Tibial artery (tissue), 4 donors: ENCODE measurements around the gene LNX2.

Experiments
- DNase-seq, 2 donors: peaks; one replicate each; pipeline ENCODE4 v3.0.0-alpha.2; 2019
- H3K27ac ChIP-seq, 2 donors: fragments of 200-600 bp; sonication (generic) in 1 of 2; 1 replicate in 1 of 2; 2 replicates in 1 of 2; pipeline ENCODE4 v1.5.1; 2018 to 2019; ENCODE audit warnings: mild to moderate bottlenecking in 1 of 2
- H3K27me3 ChIP-seq, 2 donors: fragments of 200-600 bp; sonication (generic) in 1 of 2; one replicate each; pipeline versions ENCODE4 v1.5.1 to v1.6.0; 2016 to 2019
- H3K36me3 ChIP-seq, 3 donors: fragments of 200-600 bp; sonication (generic) in 2 of 3; one replicate each; pipeline ENCODE4 v1.5.1; 2016 to 2019; ENCODE audit warnings: mild to moderate bottlenecking in 2 of 3
- H3K4me1 ChIP-seq, 4 donors: fragments of 200-600 bp; sonication (generic) in 2 of 4; 1 replicate in 3 of 4; 2 replicates in 1 of 4; pipeline ENCODE4 v1.5.1; 2016 to 2019
- H3K4me3 ChIP-seq, 2 donors: fragments of 200-600 bp; sonication (generic) in 1 of 2; 1 replicate in 1 of 2; 2 replicates in 1 of 2; pipeline ENCODE4 v1.5.1; 2018 to 2019; ENCODE audit warnings: mild to moderate bottlenecking in 2 of 2
- H3K9me3 ChIP-seq, 3 donors: fragments of 200-600 bp; sonication (generic) in 1 of 3; one replicate each; pipeline ENCODE4 v1.5.1; 2016 to 2019
- intact Hi-C: fragments of 100-400 bp; cut with DNase I; formaldehyde crosslinking; loops from one replicate; pipeline ENCODE4 v1.15.0; 2023; ENCODE audit warnings: low total_unique reads
- TF ChIP-seq, protein P1 (sequence below), 2 experiments: fragments of 200-600 bp in 1 of 2; fragments of 450-650 bp in 1 of 2; IDR thresholded peaks; one replicate each; pipeline ENCODE4 v1.5.1; 2017 to 2019; ENCODE audit warnings: antibody characterized with exemption in 2 of 2, mild to moderate bottlenecking in 1 of 2, moderate library complexity in 1 of 2

Gene LNX2

GRCh38 chr13:27600711-27601110 is 19.6 kb downstream of the LNX2 start:
- Histone ChIP-seq H3K4me1 (peaks cover 0 to 17% (median 3%) of the 10 kb centered on the region in 4 donors), H3K36me3 (no peaks in the 10 kb centered on the region), H3K27ac (no peak overlapping the region), H3K9me3 (no peaks in the 10 kb centered on the region), H3K27me3 (no peaks in the 10 kb centered on the region), H3K4me3 (no peak overlapping the region)
- intact Hi-C loops: no loop called here
- no peak for DNase-seq
- TF ChIP-seq, protein P1, sequence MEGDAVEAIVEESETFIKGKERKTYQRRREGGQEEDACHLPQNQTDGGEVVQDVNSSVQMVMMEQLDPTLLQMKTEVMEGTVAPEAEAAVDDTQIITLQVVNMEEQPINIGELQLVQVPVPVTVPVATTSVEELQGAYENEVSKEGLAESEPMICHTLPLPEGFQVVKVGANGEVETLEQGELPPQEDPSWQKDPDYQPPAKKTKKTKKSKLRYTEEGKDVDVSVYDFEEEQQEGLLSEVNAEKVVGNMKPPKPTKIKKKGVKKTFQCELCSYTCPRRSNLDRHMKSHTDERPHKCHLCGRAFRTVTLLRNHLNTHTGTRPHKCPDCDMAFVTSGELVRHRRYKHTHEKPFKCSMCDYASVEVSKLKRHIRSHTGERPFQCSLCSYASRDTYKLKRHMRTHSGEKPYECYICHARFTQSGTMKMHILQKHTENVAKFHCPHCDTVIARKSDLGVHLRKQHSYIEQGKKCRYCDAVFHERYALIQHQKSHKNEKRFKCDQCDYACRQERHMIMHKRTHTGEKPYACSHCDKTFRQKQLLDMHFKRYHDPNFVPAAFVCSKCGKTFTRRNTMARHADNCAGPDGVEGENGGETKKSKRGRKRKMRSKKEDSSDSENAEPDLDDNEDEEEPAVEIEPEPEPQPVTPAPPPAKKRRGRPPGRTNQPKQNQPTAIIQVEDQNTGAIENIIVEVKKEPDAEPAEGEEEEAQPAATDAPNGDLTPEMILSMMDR (IDR thresholded peaks at IDR 0.05): no peak

DNA sequence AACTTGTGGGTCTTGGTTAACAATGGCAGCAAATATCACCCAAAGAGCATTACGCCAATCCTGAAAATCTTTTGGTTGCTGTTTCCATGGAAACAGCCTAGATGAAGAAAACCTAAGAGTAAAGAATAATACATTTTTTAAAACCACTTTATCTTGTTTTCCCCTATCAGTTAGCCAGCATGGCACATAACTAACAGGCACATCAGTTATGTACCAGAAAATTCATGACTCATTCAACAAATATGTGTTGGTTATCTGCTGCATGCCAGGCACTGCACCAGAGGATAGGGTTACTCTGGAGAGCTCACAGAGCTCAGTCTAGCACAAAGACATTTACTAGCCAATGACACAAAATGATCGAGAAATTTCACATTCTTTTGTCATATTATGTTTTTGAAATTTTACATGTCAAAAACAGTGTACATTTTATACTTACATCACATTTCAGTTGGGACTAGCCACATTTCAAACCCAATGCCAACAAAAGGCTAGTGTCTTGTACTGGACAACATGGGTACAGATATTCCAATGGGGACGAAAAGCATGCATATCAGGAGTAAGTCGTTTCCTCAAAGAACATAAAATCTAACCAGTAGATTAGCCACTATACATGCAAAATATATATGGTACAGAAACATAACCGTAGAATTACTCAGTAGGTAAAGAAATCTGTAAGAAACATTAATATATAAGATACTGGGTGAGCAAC is 20.3 kb downstream of the LNX2 start:
- Histone ChIP-seq H3K27me3 (no peaks in the 10 kb centered on the region), H3K4me3 (no peak overlapping the region), H3K9me3 (no peaks in the 10 kb centered on the region), H3K4me1 (peaks cover 0 to 17% (median 3%) of the 10 kb centered on the region in 4 donors), H3K36me3 (no peaks in the 10 kb centered on the region), H3K27ac (no peak overlapping the region)
- TF ChIP-seq, protein P1 (IDR thresholded peaks at IDR 0.05): no peak
- intact Hi-C loops: no loop called here
- no peak for DNase-seq

DNA sequence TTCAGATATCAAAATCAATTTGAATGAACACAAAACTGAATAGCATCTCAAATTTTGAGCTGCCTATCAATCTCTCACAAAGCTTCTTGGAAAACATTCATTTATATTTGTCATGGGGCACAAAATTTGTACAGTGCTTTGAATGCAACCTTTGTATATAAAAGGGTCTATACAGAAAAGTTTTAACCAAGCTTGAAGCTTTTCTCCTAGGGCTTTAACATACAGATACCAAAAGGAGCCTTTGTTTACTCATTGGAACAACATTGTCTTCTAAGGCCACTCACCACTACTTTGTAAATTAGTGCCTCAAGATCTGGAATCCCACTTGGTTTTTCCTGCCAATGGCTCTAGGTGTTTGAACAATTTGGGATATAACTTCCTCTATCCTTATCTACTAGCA is 21.2 kb downstream of the LNX2 start:
- TF ChIP-seq, protein P1 (IDR thresholded peaks at IDR 0.05): no peak
- intact Hi-C loops: no loop called here
- Histone ChIP-seq H3K36me3 (no peaks in the 10 kb centered on the region), H3K4me3 (no peak overlapping the region), H3K27me3 (no peaks in the 10 kb centered on the region), H3K4me1 (peaks cover 0 to 17% (median 3%) of the 10 kb centered on the region in 4 donors), H3K9me3 (no peaks in the 10 kb centered on the region), H3K27ac (no peak overlapping the region)
- DNase-seq: no peak

GRCh38 chr13:27595055-27595811 is 25.1 kb downstream of the LNX2 start:
- peaks cover 0 to 13% (median 3%) of the 10 kb centered on the region in 4 donors for H3K4me1 ChIP-seq
- no peak for DNase-seq
- intact Hi-C loops: no loop called here

GRCh38 chr13:27593267-27593666 is 27.1 kb downstream of the LNX2 start:
- no peak for DNase-seq
- TF ChIP-seq, protein P1 (IDR thresholded peaks at IDR 0.05): no peak
- Histone ChIP-seq H3K4me1 (peaks cover 0 to 6% (median 0%) of the 10 kb centered on the region in 4 donors), H3K36me3 (no peaks in the 10 kb centered on the region), H3K4me3 (no peak overlapping the region), H3K27me3 (no peaks in the 10 kb centered on the region), H3K9me3 (no peaks in the 10 kb centered on the region), H3K27ac (no peak overlapping the region)
- intact Hi-C loops: no loop called here

More at GRCh38 chr13:27595055-27595811, 25.1 kb downstream of the LNX2 start:
- TF ChIP-seq, protein P1 (IDR thresholded peaks at IDR 0.05): no peak
- H3K9me3 ChIP-seq: no peaks in the 10 kb centered on the region
- H3K27me3 ChIP-seq: no peaks in the 10 kb centered on the region
- no peak overlapping the region for H3K27ac ChIP-seq
- H3K4me3 ChIP-seq: no peak overlapping the region
- no peaks in the 10 kb centered on the region for H3K36me3 ChIP-seq
